ENCODE measurements around the gene MYCBP.
"Not testable (repeated sequence)": the region's sequence is repeated elsewhere in the genome, so short reads cannot be mapped to it uniquely, and the experiment has no call there.

- TF ChIP-seq EZH2 (IDR thresholded peaks at IDR 0.05; ENCODE audit: insufficient read depth, poor library complexity, severe bottlenecking); EZH2phosphoT487 (IDR thresholded peaks at IDR 0.05; ENCODE audit: insufficient read depth, low read depth): not testable (repeated sequence)
These were observed 41.8 kb upstream of the MYCBP start for GRCh38 chr1:38914908-38915307.
